RCC 7860 (cell line): ENCODE results near the gene GGCT.
A peak's percentile ranks its signal among the peaks of the same experiment; 100 is the strongest.
"Not testable (repeated sequence)": the region's sequence is repeated elsewhere in the genome, so short reads cannot be mapped to it uniquely, and the experiment has no call there.

Source experiments
- DNase-seq: peaks from one replicate; pipeline ENCODE4 v3.0.0-alpha.2; 2015; ENCODE audit warnings: low spot score
- FAIRE-seq: peaks from 2 replicates; lab custom pipeline; 2012; peaks lifted over from hg19 to GRCh38; lab: Jason Lieb, UNC

GGCT gene

GRCh38 chr7:30519122-30519521 lies 14.5 kb upstream of the GGCT start:
- no peak for FAIRE-seq

GRCh38 chr7:30515761-30516160 lies 11.1 kb upstream of the GGCT start:
- DNase-seq (no peak), FAIRE-seq (no peak)

More at GRCh38 chr7:30519122-30519521, 14.5 kb upstream of the GGCT start:
- DNase-seq: no peak

GRCh38 chr7:30514776-30515175 lies 10.1 kb upstream of the GGCT start:
- FAIRE-seq (no peak), DNase-seq (no peak)

- DNase-seq (no peak), FAIRE-seq (no peak)
Observed at GRCh38 chr7:30514177-30514576, 9.5 kb upstream of the GGCT start.

- DNase-seq: no peak
- FAIRE-seq: no peak
Observed at GRCh38 chr7:30513762-30514161, 9.1 kb upstream of the GGCT start.

- DNase-seq (no peak), FAIRE-seq (no peak)
Observed at GRCh38 chr7:30511973-30512662, 7.5 kb upstream of the GGCT start.

- DNase-seq (no peak), FAIRE-seq (no peak)
Observed at GRCh38 chr7:30511494-30511893, 6.9 kb upstream of the GGCT start.

- DNase-seq (peak; percentile 32), FAIRE-seq (peak; percentile 68)
Observed at GRCh38 chr7:30510124-30511075, 5.8 kb upstream of the GGCT start.

- not testable (repeated sequence) for DNase-seq
Observed at GRCh38 chr7:30509171-30509857, 4.7 kb upstream of the GGCT start.

GRCh38 chr7:30507346-30507900 lies 2.8 kb upstream of the GGCT start:
- DNase-seq, FAIRE-seq: not testable (repeated sequence)

More at GRCh38 chr7:30509171-30509857, 4.7 kb upstream of the GGCT start:
- not testable (repeated sequence) for FAIRE-seq

- FAIRE-seq: no peak
Observed at GRCh38 chr7:30505174-30505697, 607 bp upstream of the GGCT start.

GRCh38 chr7:30503274-30504212 lies 1.1 kb downstream of the GGCT start:
- FAIRE-seq: no peak

More at GRCh38 chr7:30505174-30505697, 607 bp upstream of the GGCT start:
- no peak for DNase-seq

GRCh38 chr7:30502470-30503251 lies 2.0 kb downstream of the GGCT start:
- FAIRE-seq (no peak), DNase-seq (no peak)

More at GRCh38 chr7:30503274-30504212, 1.1 kb downstream of the GGCT start:
- DNase-seq: no peak

GRCh38 chr7:30501264-30501663 lies 3.4 kb downstream of the GGCT start:
- no peak for DNase-seq
- no peak for FAIRE-seq

GRCh38 chr7:30493228-30493627 lies 11.4 kb downstream of the GGCT start:
- no peak for FAIRE-seq
- DNase-seq: no peak

GRCh38 chr7:30491417-30491816 lies 13.2 kb downstream of the GGCT start:
- FAIRE-seq (no peak), DNase-seq (no peak)

GRCh38 chr7:30487371-30487770 lies 17.3 kb downstream of the GGCT start:
- no peak for DNase-seq
- no peak for FAIRE-seq

GRCh38 chr7:30485667-30486066 lies 19.0 kb downstream of the GGCT start:
- FAIRE-seq (no peak), DNase-seq (no peak)

GRCh38 chr7:30481416-30481815 lies 23.2 kb downstream of the GGCT start:
- DNase-seq, FAIRE-seq: not testable (repeated sequence)
